Loucy (cell line): ENCODE data around the gene YIF1B.

Experiments
- H2AFZ ChIP-seq: fragments of 200-600 bp; sonication (generic); 2 replicates; pipeline ENCODE4 v1.6.0; 2016; ENCODE audit warnings: antibody characterized with exemption, mild to moderate bottlenecking, low read length, moderate library complexity
- H3F3A ChIP-seq: fragments of 200-600 bp; 2 replicates; pipeline ENCODE4 v1.6.0; 2016; ENCODE audit warnings: antibody characterized with exemption, low read depth, mild to moderate bottlenecking
- H3K27me3 ChIP-seq: fragments of 200-600 bp; sonication (generic); 2 replicates; pipeline ENCODE4 v1.6.1; 2014; ENCODE audit warnings: low read length, mild to moderate bottlenecking; ENCODE audit not compliant: insufficient read depth, poor library complexity, severe bottlenecking
- H3K36me3 ChIP-seq: fragments of 200-600 bp; sonication (generic); 2 replicates; pipeline ENCODE4 v1.6.1; 2016; ENCODE audit warnings: low read length; ENCODE audit not compliant: insufficient read depth
- H3K4me1 ChIP-seq: fragments of 200-600 bp; sonication (generic); 2 replicates; pipeline ENCODE4 v1.5.1; 2014; ENCODE audit warnings: low read length, mild to moderate bottlenecking; ENCODE audit not compliant: insufficient read depth, poor library complexity, severe bottlenecking
- H3K4me2 ChIP-seq: fragments of 200-600 bp; sonication (generic); 2 replicates; pipeline ENCODE4 v1.6.0; 2014; ENCODE audit warnings: antibody characterized with exemption, low read length, low read depth, mild to moderate bottlenecking; ENCODE audit not compliant: poor library complexity, severe bottlenecking
- H3K4me3 ChIP-seq: fragments of 200-600 bp; sonication (generic); 2 replicates; pipeline ENCODE4 v1.5.1; 2014; ENCODE audit warnings: low read length, mild to moderate bottlenecking, mixed read lengths; ENCODE audit not compliant: poor library complexity, severe bottlenecking
- H3K79me2 ChIP-seq: fragments of 200-600 bp; sonication (generic); 2 replicates; pipeline ENCODE4 v1.6.1; 2014; ENCODE audit warnings: low read length; ENCODE audit not compliant: insufficient read depth
- H3K9ac ChIP-seq: fragments of 200-600 bp; sonication (generic); 2 replicates; pipeline ENCODE4 v1.6.0; 2014; ENCODE audit warnings: mild to moderate bottlenecking, low read depth, low read length, moderate library complexity; ENCODE audit not compliant: poor library complexity, severe bottlenecking
- H3K9me2 ChIP-seq: fragments of 200-600 bp; sonication (generic); replicated peaks from 2 replicates; pipeline ENCODE4 v1.6.1; 2016; ENCODE audit warnings: low read depth, low read length, mixed read lengths
- H3K9me3 ChIP-seq: fragments of 200-600 bp; sonication (generic); 2 replicates; pipeline ENCODE4 v1.6.1; 2014; ENCODE audit warnings: mild to moderate bottlenecking, antibody characterized with exemption, low read length, low read depth; ENCODE audit not compliant: insufficient read depth
- H4K20me1 ChIP-seq: fragments of 200-600 bp; sonication (generic); 2 replicates; pipeline ENCODE4 v1.6.0; 2014; ENCODE audit warnings: antibody characterized with exemption, low read length, mild to moderate bottlenecking; ENCODE audit not compliant: insufficient read depth, poor library complexity, severe bottlenecking
- CTCF ChIP-seq: fragments of 200-600 bp; sonication (generic); conservative IDR thresholded peaks from 2 replicates; pipeline ENCODE4 v1.5.1; 2014; ENCODE audit warnings: mild to moderate bottlenecking, antibody characterized with exemption, low read length
- EZH2phosphoT487 ChIP-seq: fragments of 200-600 bp; IDR thresholded peaks from 2 replicates; pipeline ENCODE4 v1.6.1; 2018; ENCODE audit warnings: antibody characterized with exemption, mild to moderate bottlenecking, moderate library complexity, borderline replicate concordance

Gene YIF1B

GRCh38 chr19:38306236-38306635 is 9.5 kb downstream of the YIF1B start:
- TF ChIP-seq CTCF = no peak
- no peak for TF ChIP-seq EZH2phosphoT487
- H3K4me2 ChIP-seq = no peak overlapping the region

GRCh38 chr19:38304866-38305429 is 10.8 kb downstream of the YIF1B start:
- Histone ChIP-seq H3K36me3 (peaks cover 25% of the 10 kb centered on the region; the same call in 1 of the 2 replicates), H3K9me2 (no peaks in the 10 kb centered on the region), H3K79me2 (no peaks in the 10 kb centered on the region), H3K9me3 (no peaks in the 10 kb centered on the region), H4K20me1 (no peaks in the 10 kb centered on the region), H3K27me3 (no peaks in the 10 kb centered on the region), H3F3A (no peaks in the 10 kb centered on the region), H3K9ac (no peak overlapping the region), H3K4me3 (no peak overlapping the region), H2AFZ (no peak overlapping the region), H3K4me2 (no peak overlapping the region), H3K4me1 (no peaks in the 10 kb centered on the region)
- no peak for TF ChIP-seq CTCF
- no peak for TF ChIP-seq EZH2phosphoT487

More at GRCh38 chr19:38306236-38306635, 9.5 kb downstream of the YIF1B start:
- Histone ChIP-seq H3K9ac (no peak overlapping the region), H3K27me3 (no peaks in the 10 kb centered on the region), H3K36me3 (peaks cover 25% of the 10 kb centered on the region; the same call in 1 of the 2 replicates), H4K20me1 (peaks cover 3% of the 10 kb centered on the region), H3K4me1 (peaks cover 5% of the 10 kb centered on the region), H3K79me2 (peaks cover 3% of the 10 kb centered on the region; the same call in 1 of the 2 replicates), H3K4me3 (no peak overlapping the region), H2AFZ (no peak overlapping the region), H3F3A (no peaks in the 10 kb centered on the region), H3K9me3 (no peaks in the 10 kb centered on the region), H3K9me2 (no peaks in the 10 kb centered on the region)

- H3K4me1 ChIP-seq = no peaks in the 10 kb centered on the region
- H3K9ac ChIP-seq = no peak overlapping the region
- no peak overlapping the region for H2AFZ ChIP-seq
- H3K4me3 ChIP-seq = no peak overlapping the region
- no peaks in the 10 kb centered on the region for H3F3A ChIP-seq
- peaks cover 25% of the 10 kb centered on the region; the same call in 1 of the 2 replicates for H3K36me3 ChIP-seq
- H3K4me2 ChIP-seq = no peak overlapping the region
- no peaks in the 10 kb centered on the region for H3K9me2 ChIP-seq
- H4K20me1 ChIP-seq = no peaks in the 10 kb centered on the region
- TF ChIP-seq CTCF (no peak), EZH2phosphoT487 (no peak)
- H3K27me3 ChIP-seq = no peaks in the 10 kb centered on the region
- H3K79me2 ChIP-seq = no peaks in the 10 kb centered on the region
- H3K9me3 ChIP-seq = no peaks in the 10 kb centered on the region
Measured at GRCh38 chr19:38304352-38304865, 11.3 kb downstream of the YIF1B start.
